HEK293 (cell line): ENCODE results near the gene TM4SF5.

Source experiments
- CTCF ChIP-seq: fragments of 450-650 bp; formaldehyde crosslinking; IDR thresholded peaks from 2 replicates; pipeline ENCODE4 v1.5.1; 2016; ENCODE audit warnings: missing biosample characterization, missing genetic modification characterization
- MYNN ChIP-seq: fragments of 450-650 bp; formaldehyde crosslinking; IDR thresholded peaks from 2 replicates; pipeline ENCODE4 v1.5.1; 2016; ENCODE audit warnings: missing biosample characterization, missing genetic modification characterization, borderline replicate concordance
- PRDM6 ChIP-seq: fragments of 450-650 bp; formaldehyde crosslinking; IDR thresholded peaks from 2 replicates; pipeline ENCODE4 v1.5.1; 2017; ENCODE audit warnings: missing biosample characterization, missing genetic modification characterization
- REST ChIP-seq: fragments of 450-650 bp; formaldehyde crosslinking; IDR thresholded peaks from 2 replicates; pipeline ENCODE4 v1.5.1; 2016; ENCODE audit warnings: missing biosample characterization, missing genetic modification characterization
- YY1 ChIP-seq: fragments of 450-650 bp; formaldehyde crosslinking; IDR thresholded peaks from 2 replicates; pipeline ENCODE4 v1.5.1; 2018; ENCODE audit warnings: missing biosample characterization, missing genetic modification characterization
- ZBTB1 ChIP-seq: fragments of 450-650 bp; formaldehyde crosslinking; IDR thresholded peaks from 2 replicates; pipeline ENCODE4 v1.5.1; 2016; ENCODE audit warnings: missing biosample characterization, missing genetic modification characterization
- ZBTB8A ChIP-seq: fragments of 450-650 bp; formaldehyde crosslinking; IDR thresholded peaks from 2 replicates; pipeline ENCODE4 v1.5.1; 2016; ENCODE audit warnings: missing biosample characterization, missing genetic modification characterization
- ZNF174 ChIP-seq: fragments of 450-650 bp; formaldehyde crosslinking; IDR thresholded peaks from 2 replicates; pipeline ENCODE4 v1.5.0; 2017; ENCODE audit warnings: missing biosample characterization, mild to moderate bottlenecking, missing genetic modification characterization
- ZNF639 ChIP-seq: fragments of 450-650 bp; formaldehyde crosslinking; IDR thresholded peaks from 2 replicates; pipeline ENCODE4 v1.5.1; 2016; ENCODE audit warnings: missing biosample characterization, missing genetic modification characterization
- TF ChIP-seq, protein P1 (sequence below): fragments of 450-650 bp; formaldehyde crosslinking; IDR thresholded peaks from 2 replicates; pipeline ENCODE4 v1.5.1; 2017; ENCODE audit warnings: missing biosample characterization, missing genetic modification characterization
- TF ChIP-seq, protein P2 (sequence below): fragments of 450-650 bp; formaldehyde crosslinking; IDR thresholded peaks from 2 replicates; pipeline ENCODE4 v1.5.1; 2017; ENCODE audit warnings: missing biosample characterization, mild to moderate bottlenecking, missing genetic modification characterization, moderate library complexity

- no peak for TF ChIP-seq CTCF
- TF ChIP-seq YY1 (tag by site-specific recombination) = no peak
- TF ChIP-seq, protein P1, sequence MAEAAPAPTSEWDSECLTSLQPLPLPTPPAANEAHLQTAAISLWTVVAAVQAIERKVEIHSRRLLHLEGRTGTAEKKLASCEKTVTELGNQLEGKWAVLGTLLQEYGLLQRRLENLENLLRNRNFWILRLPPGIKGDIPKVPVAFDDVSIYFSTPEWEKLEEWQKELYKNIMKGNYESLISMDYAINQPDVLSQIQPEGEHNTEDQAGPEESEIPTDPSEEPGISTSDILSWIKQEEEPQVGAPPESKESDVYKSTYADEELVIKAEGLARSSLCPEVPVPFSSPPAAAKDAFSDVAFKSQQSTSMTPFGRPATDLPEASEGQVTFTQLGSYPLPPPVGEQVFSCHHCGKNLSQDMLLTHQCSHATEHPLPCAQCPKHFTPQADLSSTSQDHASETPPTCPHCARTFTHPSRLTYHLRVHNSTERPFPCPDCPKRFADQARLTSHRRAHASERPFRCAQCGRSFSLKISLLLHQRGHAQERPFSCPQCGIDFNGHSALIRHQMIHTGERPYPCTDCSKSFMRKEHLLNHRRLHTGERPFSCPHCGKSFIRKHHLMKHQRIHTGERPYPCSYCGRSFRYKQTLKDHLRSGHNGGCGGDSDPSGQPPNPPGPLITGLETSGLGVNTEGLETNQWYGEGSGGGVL (tag by site-specific recombination) = no peak
- TF ChIP-seq ZNF639 (tag by site-specific recombination) = no peak
- TF ChIP-seq, protein P2, sequence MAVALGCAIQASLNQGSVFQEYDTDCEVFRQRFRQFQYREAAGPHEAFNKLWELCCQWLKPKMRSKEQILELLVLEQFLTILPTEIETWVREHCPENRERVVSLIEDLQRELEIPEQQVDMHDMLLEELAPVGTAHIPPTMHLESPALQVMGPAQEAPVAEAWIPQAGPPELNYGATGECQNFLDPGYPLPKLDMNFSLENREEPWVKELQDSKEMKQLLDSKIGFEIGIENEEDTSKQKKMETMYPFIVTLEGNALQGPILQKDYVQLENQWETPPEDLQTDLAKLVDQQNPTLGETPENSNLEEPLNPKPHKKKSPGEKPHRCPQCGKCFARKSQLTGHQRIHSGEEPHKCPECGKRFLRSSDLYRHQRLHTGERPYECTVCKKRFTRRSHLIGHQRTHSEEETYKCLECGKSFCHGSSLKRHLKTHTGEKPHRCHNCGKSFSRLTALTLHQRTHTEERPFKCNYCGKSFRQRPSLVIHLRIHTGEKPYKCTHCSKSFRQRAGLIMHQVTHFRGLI (tag by site-specific recombination) = no peak
- no peak for TF ChIP-seq ZBTB8A (tag by site-specific recombination)
- no peak for TF ChIP-seq PRDM6
- no peak for TF ChIP-seq ZNF174 (tag by site-specific recombination)
- no peak for TF ChIP-seq REST
- TF ChIP-seq MYNN (tag by site-specific recombination) = no peak
- no peak for TF ChIP-seq ZBTB1 (tag by site-specific recombination)
These were observed 31.1 kb upstream of the TM4SF5 start for GRCh38 chr17:4740584-4740983.
